HepG2 (cell line): ENCODE measurements around the gene WDCP. TPM values are rescaled to one million over a fixed set of nuclear protein-coding genes. Genes with fewer than 3 reads are reported as not detected.

Experiments used
- ETV5 ChIP-seq: IDR thresholded peaks from 2 replicates; pipeline ENCODE4 v1.6.1; 2018; ENCODE audit warnings: missing biosample characterization, missing genetic modification reagents, inconsistent platforms, borderline replicate concordance
- KLF16 ChIP-seq, 2 experiments: sonication (generic) in 1 of 2; formaldehyde crosslinking in 1 of 2; IDR thresholded peaks; 2 replicates each; pipeline versions ENCODE4 v1.6.1 to v1.8.0; 2016 to 2023; ENCODE audit warnings: missing genetic modification reagents in 2 of 2, missing compliant biosample characterization in 1 of 2
- MTA3 ChIP-seq: sonication (generic); formaldehyde crosslinking; IDR thresholded peaks from 2 replicates; pipeline ENCODE4 v1.4.0; 2020; ENCODE audit warnings: missing genetic modification reagents
- PHF5A ChIP-seq: IDR thresholded peaks from one replicate; pipeline ENCODE4 v1.6.1; 2018; ENCODE audit warnings: low read depth, missing genetic modification reagents; ENCODE audit not compliant: unreplicated experiment
- SKI ChIP-seq: fragments of 450-650 bp; IDR thresholded peaks from one replicate; pipeline ENCODE4 v1.6.1; 2018; ENCODE audit warnings: mild to moderate bottlenecking; ENCODE audit not compliant: partially characterized antibody
- SNAPC4 ChIP-seq: sonication (generic); formaldehyde crosslinking; IDR thresholded peaks from 2 replicates; pipeline ENCODE4 v1.4.0; 2020; ENCODE audit warnings: mild to moderate bottlenecking, missing genetic modification reagents
- ZNF580 ChIP-seq: IDR thresholded peaks from 2 replicates; pipeline ENCODE4 v1.6.1; 2016; ENCODE audit warnings: low read depth, borderline replicate concordance
- polyA plus RNA-seq, 8 experiments: library from polyadenylated mRNA; depleted of rRNA in 3 of 8; stranded (reverse) in 7 of 8; unstranded in 1 of 8; fragments of >200 nt; fragmentation: Illumina TruSeq in 4 of 8; extraction: Trizol in 4 of 8; gene quantifications; 2 replicates each; pipeline versions ENCODE4 v1.2.1 to v1.2.3, GENCODE V29; 2011 to 2016; ENCODE audit warnings: low read depth in 4 of 8, missing spikeins in 1 of 8, mixed read lengths in 1 of 8; ENCODE audit not compliant: insufficient read depth in 1 of 8
- total RNA-seq, 5 experiments: library from RNA; depleted of rRNA; stranded (reverse); fragments of >200 nt; fragmentation: Illumina TruSeq; extraction: Trizol; gene quantifications; 2 replicates each; pipeline ENCODE4 v1.2.3, GENCODE V29; 2016; ENCODE audit warnings: low read depth in 1 of 5
- TF ChIP-seq, protein P1 (sequence below): sonication (generic); formaldehyde crosslinking; IDR thresholded peaks from 2 replicates; pipeline ENCODE4 v1.4.0; 2020; ENCODE audit warnings: mild to moderate bottlenecking, low read depth, missing genetic modification reagents
- TF ChIP-seq, protein P2 (sequence below): sonication (generic); formaldehyde crosslinking; IDR thresholded peaks from 2 replicates; pipeline ENCODE4 v1.8.0; 2022; ENCODE audit warnings: mild to moderate bottlenecking, missing genetic modification reagents; ENCODE audit not compliant: insufficient replicate concordance
- TF ChIP-seq, protein P3 (sequence below): sonication (generic); formaldehyde crosslinking; IDR thresholded peaks from 2 replicates; pipeline ENCODE4 v1.9.0; 2022; ENCODE audit warnings: missing genetic modification reagents, mild to moderate bottlenecking, borderline replicate concordance
- TF ChIP-seq, protein P4 (sequence below): sonication (generic); formaldehyde crosslinking; IDR thresholded peaks from 2 replicates; pipeline ENCODE4 v1.4.0; 2020; ENCODE audit warnings: low read depth, missing genetic modification reagents

Gene WDCP
- total and polyA plus RNA-seq, 2 of the 13 experiments (the other 11 are each of a cell fraction or from before 2014, with no cell fraction given) = 17.4 to 22.6 TPM

DNA sequence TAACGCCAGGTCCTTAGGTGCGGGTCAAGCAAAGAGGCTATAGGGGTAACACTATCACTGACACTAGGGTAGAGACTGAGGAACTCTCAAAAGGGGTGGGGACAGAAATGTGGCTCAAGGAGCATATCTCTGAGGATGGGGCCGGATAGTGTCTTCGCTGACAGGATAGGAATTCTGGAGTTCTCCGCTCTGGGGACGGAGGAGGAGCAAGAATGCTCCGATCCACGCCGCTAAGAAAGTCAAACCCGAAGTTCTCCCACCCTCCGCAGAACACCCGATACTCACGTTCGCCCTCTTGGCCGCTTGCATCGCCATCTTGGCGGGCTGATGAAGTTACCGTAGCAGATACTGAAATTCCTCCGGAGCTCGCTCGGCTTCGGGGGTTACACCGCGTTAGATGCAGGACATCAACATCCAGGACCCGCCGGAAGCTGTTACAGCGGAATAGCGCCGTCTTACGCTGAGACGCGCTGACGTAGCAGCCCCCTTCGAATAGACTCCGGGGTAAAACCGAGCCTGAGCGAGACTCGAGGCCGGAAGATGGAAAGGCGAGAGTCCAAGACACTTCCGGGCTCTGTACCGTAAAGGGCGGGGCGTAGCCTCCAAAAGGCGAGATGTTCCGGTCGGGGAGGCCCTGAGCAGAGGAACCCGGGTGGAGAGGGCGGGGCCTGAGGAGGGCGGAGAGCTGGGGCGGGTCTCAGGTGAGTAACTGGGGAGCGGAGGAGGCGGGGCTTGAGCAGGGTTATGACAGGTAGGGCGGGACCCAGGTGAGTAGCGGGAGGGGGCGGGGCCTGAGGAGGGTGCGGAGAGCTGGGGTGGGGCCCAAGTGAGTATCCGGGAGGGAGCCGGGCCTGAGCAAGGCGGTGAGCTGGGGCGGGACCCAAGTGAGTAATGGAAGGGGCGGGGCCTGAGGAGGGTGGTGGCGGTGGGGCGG lies 29.0 kb upstream of the WDCP start, which contains the start of gene SF3B6 (continued):
- TF ChIP-seq, protein P1, sequence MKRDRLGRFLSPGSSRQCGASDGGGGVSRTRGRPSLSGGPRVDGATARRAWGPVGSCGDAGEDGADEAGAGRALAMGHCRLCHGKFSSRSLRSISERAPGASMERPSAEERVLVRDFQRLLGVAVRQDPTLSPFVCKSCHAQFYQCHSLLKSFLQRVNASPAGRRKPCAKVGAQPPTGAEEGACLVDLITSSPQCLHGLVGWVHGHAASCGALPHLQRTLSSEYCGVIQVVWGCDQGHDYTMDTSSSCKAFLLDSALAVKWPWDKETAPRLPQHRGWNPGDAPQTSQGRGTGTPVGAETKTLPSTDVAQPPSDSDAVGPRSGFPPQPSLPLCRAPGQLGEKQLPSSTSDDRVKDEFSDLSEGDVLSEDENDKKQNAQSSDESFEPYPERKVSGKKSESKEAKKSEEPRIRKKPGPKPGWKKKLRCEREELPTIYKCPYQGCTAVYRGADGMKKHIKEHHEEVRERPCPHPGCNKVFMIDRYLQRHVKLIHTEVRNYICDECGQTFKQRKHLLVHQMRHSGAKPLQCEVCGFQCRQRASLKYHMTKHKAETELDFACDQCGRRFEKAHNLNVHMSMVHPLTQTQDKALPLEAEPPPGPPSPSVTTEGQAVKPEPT (CRISPR knock-in tag) = peak; percentile 56; the same call in 1 of the 2 replicates
- TF ChIP-seq MTA3 (CRISPR knock-in tag) (no peak), ETV5 (peak; percentile 99), PHF5A (CRISPR knock-in tag) (peak; percentile 69), SNAPC4 (CRISPR knock-in tag) (peak; percentile 68; the same call in 1 of the 2 replicates), SKI (peak; percentile 73), ZNF580 (CRISPR knock-in tag) (peak; percentile 97), KLF16 (CRISPR knock-in tag; IDR thresholded peaks at IDR 0.05) (peak in 1 of 2 experiments; percentile 98; a peak in 2 of 4 replicates)
- TF ChIP-seq, protein P2, sequence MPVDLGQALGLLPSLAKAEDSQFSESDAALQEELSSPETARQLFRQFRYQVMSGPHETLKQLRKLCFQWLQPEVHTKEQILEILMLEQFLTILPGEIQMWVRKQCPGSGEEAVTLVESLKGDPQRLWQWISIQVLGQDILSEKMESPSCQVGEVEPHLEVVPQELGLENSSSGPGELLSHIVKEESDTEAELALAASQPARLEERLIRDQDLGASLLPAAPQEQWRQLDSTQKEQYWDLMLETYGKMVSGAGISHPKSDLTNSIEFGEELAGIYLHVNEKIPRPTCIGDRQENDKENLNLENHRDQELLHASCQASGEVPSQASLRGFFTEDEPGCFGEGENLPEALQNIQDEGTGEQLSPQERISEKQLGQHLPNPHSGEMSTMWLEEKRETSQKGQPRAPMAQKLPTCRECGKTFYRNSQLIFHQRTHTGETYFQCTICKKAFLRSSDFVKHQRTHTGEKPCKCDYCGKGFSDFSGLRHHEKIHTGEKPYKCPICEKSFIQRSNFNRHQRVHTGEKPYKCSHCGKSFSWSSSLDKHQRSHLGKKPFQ (CRISPR knock-in tag) = peak; percentile 82
- TF ChIP-seq, protein P3, sequence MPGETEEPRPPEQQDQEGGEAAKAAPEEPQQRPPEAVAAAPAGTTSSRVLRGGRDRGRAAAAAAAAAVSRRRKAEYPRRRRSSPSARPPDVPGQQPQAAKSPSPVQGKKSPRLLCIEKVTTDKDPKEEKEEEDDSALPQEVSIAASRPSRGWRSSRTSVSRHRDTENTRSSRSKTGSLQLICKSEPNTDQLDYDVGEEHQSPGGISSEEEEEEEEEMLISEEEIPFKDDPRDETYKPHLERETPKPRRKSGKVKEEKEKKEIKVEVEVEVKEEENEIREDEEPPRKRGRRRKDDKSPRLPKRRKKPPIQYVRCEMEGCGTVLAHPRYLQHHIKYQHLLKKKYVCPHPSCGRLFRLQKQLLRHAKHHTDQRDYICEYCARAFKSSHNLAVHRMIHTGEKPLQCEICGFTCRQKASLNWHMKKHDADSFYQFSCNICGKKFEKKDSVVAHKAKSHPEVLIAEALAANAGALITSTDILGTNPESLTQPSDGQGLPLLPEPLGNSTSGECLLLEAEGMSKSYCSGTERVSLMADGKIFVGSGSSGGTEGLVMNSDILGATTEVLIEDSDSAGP (CRISPR knock-in tag) = peak; percentile 98
- TF ChIP-seq, protein P4, sequence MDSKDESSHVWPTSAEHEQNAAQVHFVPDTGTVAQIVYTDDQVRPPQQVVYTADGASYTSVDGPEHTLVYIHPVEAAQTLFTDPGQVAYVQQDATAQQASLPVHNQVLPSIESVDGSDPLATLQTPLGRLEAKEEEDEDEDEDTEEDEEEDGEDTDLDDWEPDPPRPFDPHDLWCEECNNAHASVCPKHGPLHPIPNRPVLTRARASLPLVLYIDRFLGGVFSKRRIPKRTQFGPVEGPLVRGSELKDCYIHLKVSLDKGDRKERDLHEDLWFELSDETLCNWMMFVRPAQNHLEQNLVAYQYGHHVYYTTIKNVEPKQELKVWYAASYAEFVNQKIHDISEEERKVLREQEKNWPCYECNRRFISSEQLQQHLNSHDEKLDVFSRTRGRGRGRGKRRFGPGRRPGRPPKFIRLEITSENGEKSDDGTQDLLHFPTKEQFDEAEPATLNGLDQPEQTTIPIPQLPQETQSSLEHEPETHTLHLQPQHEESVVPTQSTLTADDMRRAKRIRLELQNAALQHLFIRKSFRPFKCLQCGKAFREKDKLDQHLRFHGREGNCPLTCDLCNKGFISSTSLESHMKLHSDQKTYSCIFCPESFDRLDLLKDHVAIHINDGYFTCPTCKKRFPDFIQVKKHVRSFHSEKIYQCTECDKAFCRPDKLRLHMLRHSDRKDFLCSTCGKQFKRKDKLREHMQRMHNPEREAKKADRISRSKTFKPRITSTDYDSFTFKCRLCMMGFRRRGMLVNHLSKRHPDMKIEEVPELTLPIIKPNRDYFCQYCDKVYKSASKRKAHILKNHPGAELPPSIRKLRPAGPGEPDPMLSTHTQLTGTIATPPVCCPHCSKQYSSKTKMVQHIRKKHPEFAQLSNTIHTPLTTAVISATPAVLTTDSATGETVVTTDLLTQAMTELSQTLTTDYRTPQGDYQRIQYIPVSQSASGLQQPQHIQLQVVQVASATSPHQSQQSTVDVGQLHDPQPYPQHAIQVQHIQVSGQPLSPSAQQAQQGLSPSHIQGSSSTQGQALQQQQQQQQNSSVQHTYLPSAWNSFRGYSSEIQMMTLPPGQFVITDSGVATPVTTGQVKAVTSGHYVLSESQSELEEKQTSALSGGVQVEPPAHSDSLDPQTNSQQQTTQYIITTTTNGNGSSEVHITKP (CRISPR knock-in tag) = peak; percentile 90
